GM21367 (cell line): ENCODE measurements around the gene CD320.
"Not testable (repeated sequence)": the region's sequence is repeated elsewhere in the genome, so short reads cannot be mapped to it uniquely, and the experiment has no call there.

ENCODE experiments used
- ATAC-seq: cut with Tn5 transposase; IDR thresholded peaks from one replicate; pipeline ENCODE4 v1.9.1; 2021; ENCODE audit not compliant: unreplicated experiment

The CD320 gene

DNA sequence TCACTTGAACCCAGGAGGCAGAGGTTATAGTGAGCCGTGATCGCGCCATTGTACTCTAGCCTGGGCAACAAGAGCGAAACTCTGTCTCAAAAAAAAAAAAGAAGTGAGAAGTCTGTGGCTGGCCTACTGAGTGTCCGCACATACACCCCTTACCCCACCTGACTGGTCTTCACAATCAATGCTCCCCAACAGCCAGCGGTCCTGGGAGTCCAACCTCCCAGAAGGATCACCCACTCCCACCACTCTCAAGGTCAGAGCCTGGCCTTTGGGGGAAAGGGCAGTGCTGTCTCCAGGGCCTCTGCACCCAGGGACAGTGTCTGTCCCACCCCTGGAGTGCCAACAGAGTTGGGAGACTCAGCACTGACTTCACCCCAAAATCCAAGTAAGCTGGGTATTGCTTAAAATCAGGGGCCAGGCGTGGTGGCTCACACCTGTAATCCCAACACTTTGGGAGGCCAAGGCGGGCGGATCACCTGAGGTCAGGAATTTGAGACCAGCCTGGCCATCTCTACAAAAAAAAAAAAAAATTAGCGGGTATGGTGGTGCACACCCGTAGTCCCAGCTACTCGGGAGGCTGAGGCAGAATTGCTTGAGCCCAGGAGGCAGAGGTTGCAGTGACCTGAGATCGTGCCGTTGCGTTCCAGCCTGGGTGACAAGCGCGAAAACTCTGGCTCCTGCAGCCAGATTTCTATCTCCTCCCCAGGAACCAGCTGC is 2.3 kb upstream of the CD320 start:
- ATAC-seq, result no peak

GRCh38 chr19:8308891-8309291 is 733 bp upstream of the CD320 start:
- no peak for ATAC-seq

DNA sequence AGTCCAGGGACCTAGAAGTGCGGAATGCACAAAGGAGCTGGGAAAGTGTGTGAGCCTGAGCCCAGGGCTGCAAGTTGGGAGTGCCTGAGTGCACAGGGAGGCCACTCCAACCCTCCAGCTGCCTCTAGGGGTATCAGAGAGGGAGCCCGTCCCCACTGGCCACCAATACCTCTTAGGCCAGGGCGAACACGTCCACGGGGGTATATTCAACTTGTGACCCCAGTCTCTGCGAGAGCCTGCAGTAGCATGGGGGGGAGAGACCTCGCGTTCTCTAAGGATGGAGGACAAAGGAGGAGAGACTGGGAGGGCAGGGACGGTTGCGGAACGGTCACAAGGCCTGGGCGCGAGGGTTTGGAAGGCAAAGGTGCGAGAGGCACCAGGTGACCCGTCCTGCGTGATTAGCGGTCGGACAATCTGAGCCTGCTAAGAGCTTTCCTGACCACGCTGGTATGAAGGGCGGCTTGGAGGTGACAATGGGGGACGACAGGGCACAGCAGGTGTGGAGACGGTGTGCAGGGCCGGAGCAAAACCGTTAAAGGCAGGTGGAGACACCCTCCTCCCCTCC is 676 bp downstream of the CD320 start:
- ATAC-seq, result no peak

DNA sequence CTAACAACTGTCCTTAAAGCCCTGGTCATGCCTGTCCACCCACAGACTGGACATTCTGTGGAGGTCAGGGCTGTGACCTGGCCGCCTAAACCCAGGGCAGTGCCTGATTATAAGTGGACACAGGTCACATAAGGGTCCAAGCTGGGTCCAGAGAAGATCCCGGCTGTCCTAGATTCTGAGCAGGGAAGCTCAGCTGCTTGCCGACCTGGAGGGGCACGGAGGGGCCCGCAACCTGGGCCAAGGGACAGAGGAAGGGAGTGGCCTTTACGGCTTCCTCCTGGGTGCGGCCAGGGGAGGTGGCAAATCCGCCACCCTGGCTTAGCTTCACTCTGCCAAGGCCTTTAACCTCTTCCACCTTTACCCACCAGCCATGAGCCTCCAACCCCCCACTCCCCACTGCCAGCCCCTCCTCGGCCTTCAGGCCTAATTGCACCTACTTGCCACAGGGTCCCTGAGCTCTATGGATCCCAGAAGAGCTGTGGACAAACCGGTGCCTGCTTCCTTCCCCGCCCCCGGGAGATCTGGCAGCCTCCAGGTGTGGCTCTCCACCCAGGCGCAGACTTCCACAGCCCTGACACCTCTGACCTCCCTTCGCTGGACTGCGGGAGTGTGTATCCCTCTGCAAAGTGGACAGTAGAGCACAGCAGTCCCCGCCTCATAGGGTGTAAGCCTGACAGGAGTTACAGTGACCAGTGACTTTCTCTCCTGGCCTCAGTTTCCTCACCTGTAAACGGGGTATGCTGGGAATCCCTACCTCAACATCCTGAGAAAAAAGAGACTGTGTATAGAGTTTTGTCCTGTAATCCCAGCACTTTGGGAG is 1.7 kb downstream of the CD320 start:
- ATAC-seq, result no peak

GRCh38 chr19:8305798-8306197 is 2.4 kb downstream of the CD320 start:
- no peak for ATAC-seq

DNA sequence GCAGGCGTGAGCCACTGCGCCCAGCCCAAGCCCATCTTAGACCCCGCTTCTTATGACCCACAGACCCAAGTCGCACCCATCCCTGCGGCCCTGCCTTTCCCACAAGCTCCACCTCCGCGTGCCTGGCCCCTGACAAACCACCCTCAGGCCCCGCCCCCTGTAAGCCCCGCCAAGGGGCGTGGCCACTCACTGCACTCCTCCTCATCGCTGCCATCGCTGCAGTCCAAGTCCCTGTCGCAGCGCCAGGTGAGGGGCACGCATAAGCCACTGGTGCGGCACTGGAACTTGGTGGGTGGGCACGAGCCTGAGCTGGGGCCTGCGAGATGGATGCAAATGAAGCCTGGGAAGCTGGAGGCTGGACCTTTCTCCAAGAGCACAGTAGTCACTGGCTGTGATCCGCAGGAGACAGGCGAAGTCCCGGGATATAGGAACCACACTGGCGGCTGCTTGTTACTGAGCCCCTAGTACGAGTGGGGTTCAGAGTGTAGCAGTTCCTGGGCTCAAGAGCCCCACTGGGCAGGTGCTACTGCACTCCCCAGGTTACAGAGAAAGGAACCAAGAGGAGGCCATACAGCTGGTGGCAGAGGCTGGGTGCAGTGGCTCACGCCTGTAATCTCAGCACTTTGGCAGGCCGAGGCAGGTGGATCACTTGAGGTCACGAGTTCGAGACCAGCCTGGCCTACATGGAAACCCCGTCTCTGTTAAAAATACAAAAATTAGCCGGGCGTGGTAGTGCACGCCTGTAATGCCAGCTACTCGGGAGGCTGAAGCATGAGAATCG is 3.1 kb downstream of the CD320 start:
- no peak for ATAC-seq

GRCh38 chr19:8302734-8303133 is 5.4 kb downstream of the CD320 start:
- ATAC-seq, result no peak

DNA sequence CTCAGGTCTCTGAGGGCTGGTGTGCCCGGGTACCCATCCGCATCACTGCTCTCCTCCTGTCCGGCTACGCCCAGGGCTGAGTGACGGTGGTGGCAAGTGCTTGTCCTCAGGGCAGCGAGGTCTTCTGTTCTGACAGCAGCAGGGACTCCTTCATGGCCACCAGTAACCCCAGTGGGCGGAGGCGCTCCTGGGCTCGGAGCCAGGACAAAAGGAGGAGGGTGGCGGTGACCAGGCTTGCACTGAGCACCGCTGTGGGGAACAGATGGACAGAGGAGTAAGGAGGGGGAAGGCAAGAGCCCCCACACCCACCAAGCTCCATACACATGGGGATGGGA is 5.8 kb downstream of the CD320 start:
- ATAC-seq, result no peak

DNA sequence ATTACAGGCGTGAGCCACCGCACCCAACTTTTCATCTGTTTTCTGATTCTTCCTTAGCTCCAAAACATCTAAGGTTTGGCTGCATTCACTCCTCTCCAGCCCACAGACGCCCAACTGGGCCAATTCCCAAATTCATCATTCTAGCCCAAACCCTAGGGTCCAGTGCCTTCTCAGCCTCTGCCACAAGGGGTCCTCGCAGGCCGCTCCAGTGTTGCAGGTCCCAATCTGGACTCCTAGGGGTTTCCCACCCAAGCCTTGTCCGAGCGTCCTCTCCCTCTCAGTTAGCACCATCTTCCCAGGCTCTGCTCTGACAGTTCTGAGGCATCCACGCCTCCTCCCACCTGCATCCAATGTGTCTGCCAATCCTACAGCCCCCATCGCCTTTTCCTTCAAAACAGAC is 16.8 kb downstream of the CD320 start:
- not testable (repeated sequence) for ATAC-seq

DNA sequence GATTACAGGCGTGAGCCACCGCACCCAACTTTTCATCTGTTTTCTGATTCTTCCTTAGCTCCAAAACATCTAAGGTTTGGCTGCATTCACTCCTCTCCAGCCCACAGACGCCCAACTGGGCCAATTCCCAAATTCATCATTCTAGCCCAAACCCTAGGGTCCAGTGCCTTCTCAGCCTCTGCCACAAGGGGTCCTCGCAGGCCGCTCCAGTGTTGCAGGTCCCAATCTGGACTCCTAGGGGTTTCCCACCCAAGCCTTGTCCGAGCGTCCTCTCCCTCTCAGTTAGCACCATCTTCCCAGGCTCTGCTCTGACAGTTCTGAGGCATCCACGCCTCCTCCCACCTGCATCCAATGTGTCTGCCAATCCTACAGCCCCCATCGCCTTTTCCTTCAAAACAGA is 31.6 kb downstream of the CD320 start:
- ATAC-seq, result not testable (repeated sequence)

DNA sequence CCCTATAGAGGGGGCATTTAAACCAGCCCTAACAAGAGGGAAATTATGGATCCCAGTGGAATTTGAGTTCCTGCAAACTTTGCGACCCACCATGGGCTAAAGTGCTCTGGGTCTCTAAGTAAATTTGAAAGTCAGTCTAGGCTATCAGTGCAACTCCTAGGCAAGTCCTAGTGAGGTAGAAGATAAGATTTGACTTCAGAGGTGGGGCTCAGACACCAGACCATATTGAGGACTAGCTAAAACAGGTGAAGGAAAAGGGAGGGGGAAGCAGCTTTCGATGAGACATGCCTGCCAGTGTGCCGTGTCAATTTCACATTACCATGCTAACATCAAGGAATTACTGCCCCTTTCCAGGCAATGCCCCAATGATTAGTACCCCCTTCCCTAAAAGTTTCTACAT is 38.4 kb downstream of the CD320 start:
- ATAC-seq, result no peak

GRCh38 chr19:8265872-8266271 is 42.3 kb downstream of the CD320 start:
- ATAC-seq, result no peak

DNA sequence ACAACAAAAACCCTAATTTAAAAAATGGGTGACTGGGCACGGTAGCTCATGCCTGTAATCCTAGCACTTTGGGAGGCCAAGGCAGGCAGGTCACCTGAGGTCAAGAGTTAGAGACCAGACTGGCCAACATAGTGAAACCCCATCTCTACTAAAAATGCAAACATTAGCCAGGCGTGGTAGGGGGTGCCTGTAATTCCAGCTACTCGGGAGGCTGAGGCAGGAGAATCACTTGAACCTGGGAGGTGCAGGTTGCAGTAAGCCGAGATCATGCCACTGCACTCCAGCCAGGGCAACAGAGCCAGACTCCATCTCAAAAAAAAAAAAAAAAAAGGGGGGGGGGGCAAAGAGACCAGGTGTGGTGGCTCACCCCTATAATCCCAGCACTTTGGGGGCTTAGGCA is 43.9 kb downstream of the CD320 start:
- not testable (repeated sequence) for ATAC-seq

- ATAC-seq, result no peak
Measured at GRCh38 chr19:8262431-8262830, 45.7 kb downstream of the CD320 start.

DNA sequence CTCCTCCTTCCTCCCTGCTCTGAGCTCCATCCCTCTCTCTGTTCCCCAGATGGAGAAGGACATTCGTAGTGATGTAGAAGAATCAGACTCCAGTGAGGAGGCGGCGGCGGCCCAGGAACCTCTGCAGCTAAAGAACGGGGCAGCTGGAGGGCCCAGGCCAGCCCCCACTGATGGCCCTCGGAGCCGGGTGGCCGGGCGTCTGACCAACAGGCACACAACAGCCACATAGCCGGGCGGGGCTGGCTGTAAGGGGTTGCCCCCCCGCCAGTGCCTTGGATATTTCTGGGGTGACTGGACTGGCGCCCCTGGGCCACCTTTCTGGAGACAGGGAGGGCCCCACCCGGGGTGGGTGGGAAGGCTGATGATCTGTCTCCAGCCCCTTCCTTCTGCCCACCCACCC is 46.3 kb downstream of the CD320 start:
- no peak for ATAC-seq

GRCh38 chr19:8261347-8261746 is 46.8 kb downstream of the CD320 start:
- ATAC-seq, result no peak

GRCh38 chr19:8259922-8260247 is 48.3 kb downstream of the CD320 start:
- ATAC-seq, result no peak

DNA sequence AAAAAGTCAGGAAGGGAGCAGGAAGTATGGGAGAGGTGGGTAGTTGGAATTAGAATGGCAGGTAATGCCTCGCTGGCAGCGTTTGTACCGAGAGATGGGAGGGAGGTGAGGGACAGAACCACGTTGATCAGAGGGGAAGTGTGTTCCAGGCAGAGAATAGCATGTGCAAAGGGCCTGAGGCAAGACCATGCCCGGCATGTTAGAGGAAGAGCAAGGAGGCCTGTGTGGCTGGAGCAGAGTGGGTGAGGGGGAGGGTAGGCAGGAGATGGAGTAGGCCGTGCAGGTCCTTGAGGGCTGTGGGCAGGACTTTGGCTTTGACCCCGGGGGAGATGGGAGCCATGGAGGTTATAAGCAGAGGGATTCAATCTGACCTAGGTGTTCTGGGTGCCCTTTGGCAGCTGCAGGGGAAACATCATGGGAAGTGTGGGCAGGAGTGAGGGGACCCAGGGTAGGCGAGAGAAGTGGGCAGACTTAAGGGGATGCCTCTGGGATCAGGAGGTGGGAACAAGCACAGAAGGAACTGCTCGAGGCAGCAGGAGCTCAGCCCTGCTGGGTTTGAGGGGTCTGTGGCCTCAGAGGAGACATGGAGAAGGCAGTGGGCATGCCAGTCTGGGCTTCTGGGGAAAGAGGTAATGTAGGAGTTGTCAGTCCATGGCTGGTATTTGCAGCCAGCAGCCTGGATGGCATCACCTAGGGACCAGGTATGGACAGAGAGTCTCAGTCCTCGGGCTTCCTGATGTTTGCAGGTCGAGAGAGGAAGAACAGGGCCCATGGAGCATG is 48.8 kb downstream of the CD320 start:
- no peak for ATAC-seq

GRCh38 chr19:8257052-8257443 is 51.1 kb downstream of the CD320 start:
- ATAC-seq, result no peak

GRCh38 chr19:8256276-8257051 is 51.7 kb downstream of the CD320 start:
- ATAC-seq, result no peak
